ENCODE results near the gene NTRK2.

The NTRK2 gene

DNA sequence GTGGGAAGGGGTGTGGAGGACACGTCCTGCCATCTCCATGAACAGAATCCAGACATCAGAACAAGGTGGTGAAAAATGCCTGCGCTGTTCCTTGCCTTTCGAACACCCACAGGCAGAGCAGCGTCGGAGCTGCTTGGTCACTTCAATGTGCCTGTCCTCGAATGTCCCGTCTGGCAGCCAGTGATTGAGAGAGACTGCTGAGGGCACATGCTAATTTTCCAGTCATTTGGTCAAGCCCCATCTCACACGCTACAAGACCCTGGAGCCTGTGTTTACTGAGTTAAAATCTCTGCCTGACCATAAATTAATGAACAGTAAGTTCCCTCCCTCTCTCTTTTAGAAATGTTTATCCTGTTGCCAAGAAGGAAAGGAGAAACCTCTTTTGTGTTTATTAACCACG, 149.3 kb downstream of the NTRK2 start:
- DNase-seq (ENCODE audit: low read depth): no peak
- no peak overlapping the region for H3K4me3 ChIP-seq (ENCODE audit: low read length)
- TF ChIP-seq CTCF (conservative IDR thresholded peaks at IDR 0.05; ENCODE audit: low read depth, low read length): no peak

GRCh38 chr9:84819491-84819991, 150.0 kb downstream of the NTRK2 start:
- no peak for DNase-seq (ENCODE audit: low read depth)
- TF ChIP-seq CTCF (conservative IDR thresholded peaks at IDR 0.05; ENCODE audit: low read depth, low read length): no peak
- H3K4me3 ChIP-seq (ENCODE audit: low read length): no peak overlapping the region

DNA sequence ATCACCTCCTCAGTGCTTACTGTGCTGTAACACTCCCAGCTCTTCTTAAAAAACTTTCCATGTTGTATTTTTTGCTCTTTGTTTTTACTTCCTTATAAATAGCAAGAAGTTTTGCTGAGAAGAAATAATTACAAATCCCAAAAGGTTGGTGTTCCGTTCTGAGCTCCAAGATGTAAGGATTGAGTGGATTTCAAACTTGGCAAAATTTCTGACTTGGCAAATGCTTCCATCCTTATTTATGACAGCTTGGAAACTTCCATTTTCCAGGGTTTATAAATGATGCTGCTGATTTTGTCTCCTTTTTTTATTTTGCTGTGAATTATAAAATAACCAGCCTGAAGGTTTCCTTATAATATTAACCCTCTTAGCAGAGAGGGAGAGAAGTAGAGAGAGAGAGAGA, 151.9 kb downstream of the NTRK2 start:
- TF ChIP-seq CTCF (conservative IDR thresholded peaks at IDR 0.05; ENCODE audit: low read depth, low read length): no peak
- H3K4me3 ChIP-seq (ENCODE audit: low read length): no peak overlapping the region

GRCh38 chr9:84822589-84823233, 153.2 kb downstream of the NTRK2 start:
- DNase-seq (ENCODE audit: low read depth): no peak
- TF ChIP-seq CTCF (conservative IDR thresholded peaks at IDR 0.05; ENCODE audit: low read depth, low read length): no peak
- H3K4me3 ChIP-seq (ENCODE audit: low read length): no peak overlapping the region

More for the DNA sequence above, 151.9 kb downstream of the NTRK2 start:
- no peak for DNase-seq (ENCODE audit: low read depth)

- no peak overlapping the region for H3K4me3 ChIP-seq (ENCODE audit: low read length)
- DNase-seq (ENCODE audit: low read depth): no peak
- TF ChIP-seq CTCF (conservative IDR thresholded peaks at IDR 0.05; ENCODE audit: low read depth, low read length): no peak
Observed at GRCh38 chr9:84823421-84824271, 154.1 kb downstream of the NTRK2 start.

DNA sequence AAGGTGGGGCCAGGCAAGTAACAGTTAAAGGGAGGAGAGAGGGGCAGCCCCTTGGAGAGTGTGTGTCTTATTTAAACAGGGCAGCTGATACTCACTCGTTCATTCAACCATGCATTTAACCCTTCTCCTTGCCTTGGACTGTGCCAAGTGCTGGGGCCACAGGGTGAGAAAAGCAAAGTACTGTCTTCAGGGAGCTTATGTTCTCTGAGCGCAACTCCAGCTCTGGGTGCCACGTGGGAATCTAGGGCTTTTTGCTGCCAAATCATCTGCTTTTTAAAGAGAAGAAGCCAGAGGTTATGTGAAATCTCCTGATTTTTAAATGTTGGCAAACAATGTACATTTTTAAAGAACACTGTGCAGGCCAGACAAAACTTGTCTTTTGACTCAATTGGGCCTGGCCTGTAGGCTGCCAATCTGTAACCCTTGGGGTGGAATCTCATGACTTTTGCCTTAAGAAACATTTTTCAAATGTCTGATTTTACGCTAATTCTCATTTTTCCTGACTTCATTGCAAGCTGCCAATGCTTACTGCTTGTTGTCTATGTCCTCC, 157.8 kb downstream of the NTRK2 start:
- DNase-seq (ENCODE audit: low read depth): no peak
- no peak for TF ChIP-seq CTCF (conservative IDR thresholded peaks at IDR 0.05; ENCODE audit: low read depth, low read length)
- H3K4me3 ChIP-seq (ENCODE audit: low read length): no peak overlapping the region
